ENCODE results near the gene TMLHE. TPM values are rescaled to one million over a fixed set of nuclear protein-coding genes. Genes with fewer than 3 reads are reported as not detected.
"Not testable (repeated sequence)": the region's sequence is repeated elsewhere in the genome, so short reads cannot be mapped to it uniquely, and the experiment has no call there.

The TMLHE gene
- total RNA-seq, 2 donors from 2014 or later, result 5.1 to 9.3 TPM

- no CpG with 5 or more reads among the region's 7 CpGs for whole genome bisulfite sequencing
- H3K4me3 ChIP-seq; H3K27ac ChIP-seq; H3K36me3 ChIP-seq; H3K9me3 ChIP-seq; H3K4me1 ChIP-seq (replicated peaks); H3K27me3 ChIP-seq (replicated peaks; ENCODE audit: insufficient read depth); DNase-seq (ENCODE audit: low spot score); intact Hi-C loops (cut with DNase I): not testable (repeated sequence)
Measured at GRCh38 chrX:155477136-155477535, 135.6 kb downstream of the TMLHE start.

DNA sequence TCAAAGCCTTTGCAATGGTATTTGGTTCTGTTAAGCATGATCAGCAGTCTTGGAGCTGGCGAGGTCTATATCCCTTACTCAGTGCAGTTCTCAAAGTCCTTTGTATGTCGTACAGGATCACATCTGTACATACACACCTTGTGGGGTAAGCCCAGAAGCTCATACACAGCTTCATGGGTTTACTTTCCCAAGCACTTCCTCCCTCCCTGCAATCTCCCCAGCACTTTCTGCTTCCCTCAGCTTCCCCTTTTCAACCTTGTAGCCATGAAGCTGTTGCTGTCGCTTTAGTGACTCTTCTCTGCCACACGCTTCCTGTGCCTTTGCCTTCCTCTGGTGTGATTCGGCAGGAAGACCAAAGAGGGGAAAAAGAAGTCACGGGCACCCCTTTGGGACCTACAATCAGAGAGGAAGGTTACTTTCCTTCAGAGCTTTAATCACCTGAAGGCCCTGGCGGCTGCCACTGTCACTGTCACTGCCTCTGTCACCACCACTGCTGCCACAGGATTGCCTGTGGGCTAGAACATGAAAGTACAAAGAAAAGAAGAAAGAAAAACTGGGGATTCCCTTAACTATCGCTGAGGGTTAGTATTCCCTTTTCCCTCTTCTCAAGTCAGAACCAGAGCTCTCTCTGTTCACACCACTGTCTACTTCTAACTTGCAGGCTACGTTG lies 146.3 kb downstream of the TMLHE start:
- WGBS, result no CpG with 5 or more reads among the region's 9 CpGs
- H3K4me3 ChIP-seq, result not testable (repeated sequence)

GRCh38 chrX:155460501-155460900 lies 152.3 kb downstream of the TMLHE start:
- H3K27me3 ChIP-seq (replicated peaks; ENCODE audit: insufficient read depth); H3K4me1 ChIP-seq (replicated peaks); DNase-seq (ENCODE audit: low spot score); H3K4me3 ChIP-seq; H3K27ac ChIP-seq; H3K9me3 ChIP-seq; H3K36me3 ChIP-seq; intact Hi-C loops (cut with DNase I): not testable (repeated sequence)
- WGBS, result no CpG with 5 or more reads among the region's 8 CpGs

More for the DNA sequence above, 146.3 kb downstream of the TMLHE start:
- intact Hi-C loops (cut with DNase I); H3K36me3 ChIP-seq; H3K4me1 ChIP-seq (replicated peaks); H3K27ac ChIP-seq; DNase-seq (ENCODE audit: low spot score); H3K27me3 ChIP-seq (replicated peaks; ENCODE audit: insufficient read depth); H3K9me3 ChIP-seq: not testable (repeated sequence)

DNA sequence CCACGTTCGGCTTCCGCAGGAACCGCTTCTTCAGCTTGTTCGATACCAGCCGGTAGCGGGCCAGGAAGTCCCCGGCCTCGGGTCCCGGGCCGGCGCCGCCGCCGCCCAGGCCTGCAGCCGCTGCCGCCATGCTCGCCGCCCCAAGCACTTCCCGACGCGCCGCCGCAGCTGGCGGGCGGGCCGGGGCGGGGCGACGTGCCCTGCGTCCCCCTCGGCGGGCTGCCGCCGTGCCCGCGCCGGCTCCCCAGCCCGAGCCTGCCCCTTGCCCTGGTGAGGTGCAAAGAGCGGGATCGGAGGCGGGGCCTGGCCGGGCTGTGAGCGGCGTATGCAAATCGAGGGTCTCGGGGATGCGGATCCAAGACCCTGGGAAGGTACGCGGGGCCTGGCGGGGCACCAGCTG lies 154.3 kb downstream of the TMLHE start, which contains the start of gene F8A3:
F8A3 (minus strand) TSS at position 150 of the 400 bp plus-strand sequence; CDS start at position 130, 20 bp downstream.
- H3K9me3 ChIP-seq; intact Hi-C loops (cut with DNase I); DNase-seq (ENCODE audit: low spot score); H3K36me3 ChIP-seq; H3K4me1 ChIP-seq (replicated peaks); H3K27ac ChIP-seq; H3K27me3 ChIP-seq (replicated peaks; ENCODE audit: insufficient read depth); H3K4me3 ChIP-seq: not testable (repeated sequence)
- WGBS, result no CpG with 5 or more reads among the region's 51 CpGs

DNA sequence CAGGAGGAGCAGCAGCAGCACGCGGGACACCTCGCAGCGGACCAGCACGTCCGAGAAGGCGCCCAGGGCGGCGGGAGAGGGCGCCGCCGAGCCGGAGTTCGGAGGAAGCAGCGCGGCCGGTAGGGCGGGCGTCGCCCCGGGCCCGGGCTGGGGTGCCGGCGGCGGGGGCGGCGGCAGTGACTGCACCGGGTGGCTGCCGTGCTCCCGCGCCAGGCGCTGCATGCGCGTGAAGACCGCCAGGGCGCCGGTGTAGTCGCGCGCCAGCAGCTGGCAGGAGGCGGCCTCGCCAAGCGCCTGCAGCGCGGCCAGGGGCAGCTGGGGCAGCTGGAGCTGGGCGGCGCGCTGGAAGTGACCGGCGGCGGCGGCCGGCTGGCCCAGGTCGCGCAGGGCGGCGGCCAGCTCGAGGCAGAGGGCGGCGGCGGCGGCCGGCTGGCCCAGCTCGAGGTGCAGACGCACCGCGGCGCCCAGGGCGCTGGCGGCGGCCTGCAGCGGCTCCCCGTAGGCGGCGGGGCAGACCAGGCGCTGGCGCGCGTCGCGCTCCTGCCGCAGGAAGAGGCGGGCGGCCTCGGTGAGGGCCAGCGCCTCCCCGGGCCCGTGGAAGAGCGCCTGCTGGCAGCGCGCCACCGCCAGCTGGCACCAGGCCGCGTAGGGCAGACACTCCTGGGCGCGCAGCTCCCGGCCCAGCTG lies 154.8 kb downstream of the TMLHE start:
- H3K4me1 ChIP-seq (replicated peaks); intact Hi-C loops (cut with DNase I); H3K27ac ChIP-seq; H3K27me3 ChIP-seq (replicated peaks; ENCODE audit: insufficient read depth); H3K36me3 ChIP-seq; H3K9me3 ChIP-seq; DNase-seq (ENCODE audit: low spot score); H3K4me3 ChIP-seq: not testable (repeated sequence)
- no CpG with 5 or more reads among the region's 97 CpGs for WGBS

DNA sequence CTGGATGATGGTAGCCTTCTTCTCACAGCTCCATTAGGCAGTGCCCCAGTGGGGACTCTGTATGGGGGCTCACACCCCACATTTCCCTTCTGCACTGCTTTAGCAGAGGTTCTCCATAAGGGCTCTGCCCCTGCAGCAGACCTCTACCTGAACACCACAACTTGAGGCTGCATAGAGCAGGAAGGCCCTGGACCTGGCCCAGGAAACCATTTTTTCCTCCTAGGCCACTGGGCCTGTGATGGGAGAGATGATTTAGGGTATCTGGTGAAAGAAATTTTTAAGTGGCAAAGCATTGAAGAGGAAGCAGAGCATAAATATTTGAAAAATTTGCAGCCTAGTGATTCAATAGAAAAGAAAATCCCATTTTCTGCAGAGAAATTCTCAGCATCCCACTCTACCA lies 171.7 kb downstream of the TMLHE start:
- Histone ChIP-seq H3K4me1 (replicated peaks) (no peaks in the 10 kb centered on the region), H3K27me3 (replicated peaks; ENCODE audit: insufficient read depth) (no peaks in the 10 kb centered on the region), H3K36me3 (no peaks in the 10 kb centered on the region), H3K9me3 (no peaks in the 10 kb centered on the region), H3K4me3 (no peak overlapping the region), H3K27ac (no peak overlapping the region)
- no peak for DNase-seq (ENCODE audit: low spot score)
- TF ChIP-seq POLR2AphosphoS5 (IDR thresholded peaks at IDR 0.05), result no peak
- TF ChIP-seq POLR2A (IDR thresholded peaks at IDR 0.05), result no peak
- intact Hi-C loops (cut with DNase I), result no loop called here

Small RNA genes within 50 kb of the gene (microRNA-seq; reads per million reads assigned to microRNA genes)
- gene MIR1184-3, result not detected

Small RNA genes within 50 kb of the gene (small RNA-seq; reads per million reads assigned to genes)
- gene MIR1184-3, result 0 reads per million in 2 donors

Other genes starting within 250 kb of the TMLHE start
- 10 to 100 TPM; 15.2 to 16.4 TPM for gene F8A2, start 230.9 kb downstream of the TMLHE start, total RNA-seq
- gene F8A3, start 154.3 kb downstream of the TMLHE start, total RNA-seq, result 10 to 100 TPM; 23.1 to 33.1 TPM
- gene SPRY3, start 366 bp downstream of the TMLHE start, total RNA-seq, result under 1 TPM; 0.41 to 0.97 TPM